Stimulated activated CD8-positive, alpha-beta memory T cell treated with anti-CD3 and anti-CD28 coated beads, Interleukin-4, amount 100 ng/mL, for 48 hours (primary cell): ENCODE data around the gene AMPD3.
A peak's percentile ranks its signal among the peaks of the same experiment; 100 is the strongest.

Source experiments
- DNase-seq: peaks from one replicate; pipeline ENCODE4 v3.0.0-alpha.2; 2020

Gene AMPD3

DNA sequence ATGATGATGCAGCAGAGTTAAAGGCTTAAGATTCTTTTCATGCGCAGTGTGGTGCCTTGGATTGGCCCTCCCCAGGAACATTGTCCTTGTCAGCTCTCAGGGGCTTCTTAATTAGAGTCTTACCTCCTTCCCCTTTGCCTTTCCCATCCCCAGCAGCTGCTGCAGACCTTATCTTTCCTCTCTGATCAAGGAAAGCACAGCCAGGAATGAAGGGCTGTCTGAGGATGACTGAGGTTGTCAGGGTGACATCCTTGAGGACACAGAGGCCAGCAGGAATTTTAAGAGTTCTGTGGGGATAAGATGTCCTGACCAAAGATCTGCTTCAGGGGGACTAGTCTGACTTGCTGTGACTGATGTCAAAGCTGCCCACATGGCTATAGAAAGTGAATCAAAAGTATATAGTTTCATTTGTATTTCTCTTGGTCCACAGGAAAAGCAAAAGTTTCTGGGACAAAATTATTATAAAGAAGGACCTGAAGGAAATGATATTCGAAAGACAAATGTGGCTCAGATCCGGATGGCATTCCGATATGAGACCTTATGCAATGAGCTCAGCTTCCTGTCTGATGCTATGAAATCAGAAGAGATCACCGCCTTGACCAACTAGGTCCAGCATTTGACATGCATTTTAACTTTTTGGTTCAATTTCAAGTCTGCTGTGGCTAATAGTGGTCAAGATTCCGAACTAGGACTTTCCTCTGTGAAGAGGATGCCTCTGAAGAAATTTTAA, 50.4 kb downstream of the AMPD3 start:
- no peak for DNase-seq

- no peak for DNase-seq
Observed at GRCh38 chr11:10506008-10506370, 50.9 kb downstream of the AMPD3 start.

DNA sequence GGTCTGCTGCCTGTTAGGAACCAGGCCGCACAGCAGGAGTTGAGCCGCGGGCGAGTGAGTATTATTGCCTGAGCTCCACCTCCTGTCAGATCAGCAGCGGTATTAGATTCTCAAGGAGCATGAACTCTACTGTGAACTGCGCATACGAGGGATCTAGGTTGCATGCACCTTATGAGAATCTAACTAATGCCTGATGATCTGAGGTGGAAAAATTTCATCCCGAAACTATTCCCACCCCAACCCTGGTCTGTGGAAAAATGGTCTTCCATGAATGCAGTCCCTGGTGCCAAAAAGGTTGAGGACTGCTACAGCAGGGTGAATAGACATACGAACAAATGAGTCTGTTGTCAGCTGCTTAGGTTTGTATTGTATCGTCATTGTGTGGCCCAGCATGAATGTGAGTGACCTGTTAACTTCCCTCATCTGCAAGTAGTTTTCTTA, 56.1 kb downstream of the AMPD3 start:
- DNase-seq, result no peak

- DNase-seq, result no peak
Observed at GRCh38 chr11:10514202-10514601, 59.1 kb downstream of the AMPD3 start.

- no peak for DNase-seq
Observed at GRCh38 chr11:10514709-10515108, 59.6 kb downstream of the AMPD3 start.

GRCh38 chr11:10515418-10515817, 60.4 kb downstream of the AMPD3 start:
- no peak for DNase-seq

DNA sequence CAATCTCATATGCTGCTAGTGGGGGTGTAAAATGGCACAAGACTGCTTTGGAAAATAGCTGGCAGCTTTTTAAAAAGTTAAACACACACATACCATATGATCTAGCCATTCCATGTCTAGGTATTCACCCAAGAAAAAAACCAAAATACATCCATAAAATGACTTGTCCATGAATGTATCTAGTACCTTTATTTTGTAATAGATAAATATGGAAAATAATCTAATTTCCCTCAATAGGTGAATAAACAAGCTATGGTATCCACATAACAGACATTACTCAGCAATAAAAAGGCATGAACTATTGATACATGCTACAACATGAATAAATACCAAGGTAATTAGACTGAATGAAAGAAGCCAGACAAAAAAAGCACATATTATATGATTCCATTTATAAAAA, 63.1 kb downstream of the AMPD3 start:
- no peak for DNase-seq

- no peak for DNase-seq
Observed at GRCh38 chr11:10518891-10519290, 63.8 kb downstream of the AMPD3 start.

DNA sequence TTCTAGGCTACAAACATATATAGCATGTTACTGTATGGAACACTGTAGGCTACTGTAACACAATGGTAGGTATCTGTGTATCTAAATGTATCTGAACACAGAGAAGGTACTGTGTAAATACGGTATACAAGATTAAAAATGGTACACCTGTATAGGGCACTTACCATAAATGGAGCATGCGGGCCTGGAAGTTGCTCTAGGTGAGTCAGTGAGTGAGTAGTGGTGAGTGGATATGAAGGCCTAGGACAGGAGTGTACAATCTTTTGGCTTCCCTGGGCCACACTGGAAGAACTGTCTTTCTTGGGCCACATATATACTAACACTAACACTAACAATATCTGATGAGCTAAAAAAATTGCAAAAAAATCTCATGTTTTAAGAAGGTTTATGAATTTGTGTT, 64.6 kb downstream of the AMPD3 start:
- DNase-seq, result no peak

DNA sequence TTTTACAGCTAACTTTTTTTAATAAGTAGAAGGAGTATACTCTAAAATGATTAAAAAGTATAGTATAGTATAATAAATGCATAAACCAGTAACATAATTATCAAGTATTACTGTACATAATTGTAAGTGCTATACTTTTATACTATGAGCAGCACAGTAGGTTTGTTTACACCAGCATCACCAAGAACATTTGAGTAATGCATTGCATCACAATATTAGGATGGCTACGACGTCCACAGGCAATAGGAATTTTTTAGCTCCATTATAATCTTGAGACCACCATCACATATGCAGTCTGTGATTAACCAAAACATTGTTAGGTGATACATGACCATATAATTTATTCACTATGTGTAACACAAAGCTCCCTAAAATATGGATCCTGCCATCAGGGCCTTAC, 65.5 kb downstream of the AMPD3 start:
- DNase-seq, result no peak

DNA sequence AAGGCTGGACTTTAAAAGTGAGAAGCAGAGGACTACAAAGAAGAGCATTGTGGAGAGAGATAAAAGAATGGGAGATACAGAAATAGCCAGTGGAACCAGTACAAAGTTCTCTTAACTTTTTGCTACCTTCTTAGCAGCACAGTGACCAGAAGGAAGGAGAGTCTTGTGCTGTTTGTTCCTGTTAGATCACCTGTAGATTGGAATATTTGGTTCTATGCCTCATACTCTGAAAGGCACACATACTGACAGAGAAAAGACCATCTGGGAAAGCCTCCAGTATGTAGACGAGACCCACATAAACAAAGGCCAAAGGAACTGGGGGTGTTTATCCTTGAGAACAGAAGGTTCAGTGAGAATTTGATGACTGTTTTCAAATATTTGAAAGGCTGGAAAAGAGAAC, 67.2 kb downstream of the AMPD3 start:
- no peak for DNase-seq

DNA sequence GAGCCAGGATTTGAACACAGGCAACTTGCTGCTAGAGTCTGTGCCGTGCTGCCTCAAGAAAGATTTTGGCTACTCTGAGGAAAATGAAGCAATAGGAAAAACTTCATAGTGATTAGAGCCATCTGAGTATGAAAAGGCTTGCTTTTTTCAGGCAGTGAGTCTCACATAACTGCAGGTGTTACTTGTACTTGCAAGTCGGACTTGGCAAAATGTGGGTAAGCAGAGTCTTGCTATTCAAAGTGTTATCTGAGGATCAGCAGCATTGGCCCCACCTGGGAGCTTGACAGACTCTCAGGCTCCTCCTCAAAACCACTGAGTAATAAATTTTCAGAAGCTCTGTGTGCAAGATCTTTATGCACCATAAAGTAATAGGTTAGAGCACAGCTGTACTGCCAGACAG, 67.9 kb downstream of the AMPD3 start:
- DNase-seq, result no peak

- no peak for DNase-seq
Observed at GRCh38 chr11:10524471-10524870, 69.4 kb downstream of the AMPD3 start.

- no peak for DNase-seq
Observed at GRCh38 chr11:10526974-10527918, 72.2 kb downstream of the AMPD3 start.

DNA sequence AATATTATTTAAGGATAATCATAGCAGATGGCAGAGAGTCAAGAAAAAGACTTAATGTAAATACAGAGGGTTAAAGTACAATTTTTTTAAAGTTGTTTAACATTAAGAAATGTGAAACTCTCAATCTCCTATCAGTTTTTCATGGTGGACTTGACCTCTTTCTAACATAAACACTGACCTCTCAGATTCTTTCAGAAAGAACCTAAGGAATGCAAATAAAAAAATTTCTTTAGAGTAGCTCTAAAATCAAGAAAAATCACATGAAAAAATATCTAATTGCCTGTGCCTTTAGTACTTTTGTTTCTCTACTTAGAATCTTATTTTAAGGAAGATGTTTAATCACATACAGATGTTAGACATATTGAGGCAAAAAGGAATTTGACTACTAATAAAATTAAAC, 73.1 kb downstream of the AMPD3 start:
- no peak for DNase-seq

DNA sequence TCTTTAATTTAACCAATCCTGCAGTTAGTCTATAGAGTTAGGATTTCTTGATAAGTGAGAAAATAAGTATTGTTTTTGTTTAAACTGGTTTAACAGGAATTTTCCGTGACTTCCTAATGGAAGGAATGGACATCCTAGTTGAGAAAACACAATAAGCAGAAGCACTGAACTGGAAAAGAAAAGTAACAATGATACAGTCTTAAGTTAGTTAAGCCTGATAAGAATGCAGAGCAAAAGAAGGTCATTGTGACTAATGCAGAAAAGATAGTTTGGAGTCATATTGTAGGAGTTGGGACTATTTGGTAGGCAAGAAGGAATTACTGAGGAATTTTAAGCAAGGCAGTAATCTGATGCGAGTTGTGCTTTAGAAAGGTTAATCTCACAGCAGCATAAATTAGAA, 74.2 kb downstream of the AMPD3 start:
- DNase-seq, result no peak

GRCh38 chr11:10532526-10532925, 77.5 kb downstream of the AMPD3 start:
- no peak for DNase-seq

- no peak for DNase-seq
Observed at GRCh38 chr11:10533323-10533722, 78.3 kb downstream of the AMPD3 start.

DNA sequence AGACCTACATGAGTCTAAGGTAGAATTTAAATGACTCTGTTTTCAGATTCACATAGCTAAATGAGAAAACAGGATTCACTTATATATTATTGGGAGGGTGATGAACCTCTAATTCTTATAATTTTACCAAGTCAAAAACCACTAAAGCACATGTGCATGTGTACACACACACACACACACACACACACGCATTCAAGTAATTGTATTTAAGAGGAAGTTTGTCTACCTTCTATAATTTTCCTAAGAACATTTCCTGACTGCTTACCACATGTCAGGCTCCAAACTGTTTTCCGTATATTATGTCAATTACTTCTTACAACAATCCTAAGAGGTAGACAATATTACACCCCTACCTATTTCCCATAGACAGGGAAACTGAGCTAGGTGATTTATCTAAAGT, 79.3 kb downstream of the AMPD3 start:
- no peak for DNase-seq

- no peak for DNase-seq
Observed at GRCh38 chr11:10537600-10537999, 82.5 kb downstream of the AMPD3 start.

GRCh38 chr11:10538924-10539323, 83.9 kb downstream of the AMPD3 start:
- DNase-seq, result no peak

DNA sequence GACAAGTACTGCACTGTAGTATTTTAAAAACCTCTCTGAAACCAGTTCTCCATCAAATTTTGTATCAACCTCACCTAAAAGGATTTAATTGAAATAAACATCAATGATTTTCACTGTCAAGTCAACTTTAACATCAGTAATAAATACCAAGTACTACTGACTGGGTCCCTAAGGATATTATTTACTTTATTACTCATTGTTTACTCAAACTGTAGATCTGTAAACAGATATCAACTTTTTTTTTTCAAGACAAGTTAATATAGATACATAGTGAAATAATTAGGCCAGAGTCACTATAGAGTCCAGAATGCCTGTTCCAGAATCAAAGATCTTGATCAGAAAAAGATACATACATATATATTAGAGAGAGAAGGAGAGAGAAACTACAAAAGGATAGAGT, 84.3 kb downstream of the AMPD3 start:
- DNase-seq, result no peak

GRCh38 chr11:10540546-10540914, 85.5 kb downstream of the AMPD3 start:
- DNase-seq, result no peak

DNA sequence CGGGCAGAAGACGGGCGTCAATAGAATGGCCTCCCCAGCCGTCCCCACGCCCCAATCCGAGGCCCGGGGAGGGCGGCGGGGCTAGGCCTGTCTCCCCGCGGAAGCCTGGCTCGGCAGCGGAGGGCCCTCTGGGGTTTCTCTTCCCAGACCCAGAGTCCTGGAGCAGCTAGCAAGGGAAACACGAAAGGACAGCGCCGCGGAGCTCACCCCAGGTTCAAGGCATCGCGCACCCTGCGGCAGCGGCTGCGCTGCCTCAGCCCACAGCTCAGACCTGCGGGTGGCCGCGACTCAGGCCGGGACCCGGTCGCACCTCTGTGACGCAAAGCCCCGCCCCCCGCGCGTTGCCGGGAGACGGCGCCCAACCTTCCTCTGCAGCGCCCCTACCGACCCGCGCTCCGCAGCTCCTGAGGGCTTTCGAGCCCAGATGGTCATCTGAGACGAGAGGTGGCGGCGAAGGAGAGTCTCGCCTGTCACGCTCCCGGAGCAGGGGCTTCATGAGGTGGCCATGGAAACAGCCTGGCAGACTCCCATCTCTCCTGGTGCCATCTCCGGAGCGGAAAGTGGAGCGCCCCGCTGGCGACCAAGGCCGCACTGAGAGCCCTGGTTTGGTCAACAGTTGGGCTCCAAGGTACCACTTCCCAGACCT, 86.0 kb downstream of the AMPD3 start, which contains the start of gene RNF141:
TSS of gene RNF141 (minus strand) at position 273 of the 646 bp plus-strand sequence. CDS start 7,029 bp downstream, outside the sequence.
- peak; percentile 99 for DNase-seq
